Esophagus (tissue), 2 donors: ENCODE data around the gene C1orf167. TPM values are rescaled to one million over a fixed set of nuclear protein-coding genes. Genes with fewer than 3 reads are reported as not detected.

Experiments used
- H3K27ac ChIP-seq, 2 donors: one replicate each; pipeline ENCODE4 v1.5.1; 2013; ENCODE audit warnings: low read depth in 2 of 2, mild to moderate bottlenecking in 2 of 2, inconsistent platforms in 1 of 2, low read length in 1 of 2, moderate library complexity in 1 of 2
- H3K27me3 ChIP-seq, 2 donors: one replicate each; pipeline ENCODE4 v1.6.1; 2013; ENCODE audit warnings: low read length in 2 of 2, control low read depth in 1 of 2, mild to moderate bottlenecking in 1 of 2; ENCODE audit not compliant: insufficient read depth in 2 of 2, control insufficient read depth in 1 of 2
- H3K36me3 ChIP-seq, 2 donors: one replicate each; pipeline ENCODE4 v1.6.1; 2013; ENCODE audit warnings: low read length in 1 of 2; ENCODE audit not compliant: control insufficient read depth in 2 of 2, insufficient read depth in 2 of 2
- H3K4me1 ChIP-seq, 2 donors: one replicate each; pipeline ENCODE4 v1.6.1; 2013; ENCODE audit warnings: low read length in 1 of 2; ENCODE audit not compliant: control insufficient read depth in 2 of 2, insufficient read depth in 2 of 2
- H3K4me3 ChIP-seq, 2 donors: one replicate each; pipeline ENCODE4 v1.5.1; 2013; ENCODE audit warnings: low read length in 2 of 2, mild to moderate bottlenecking in 2 of 2, low read depth in 1 of 2, moderate library complexity in 1 of 2
- H3K9me3 ChIP-seq, 2 donors: one replicate each; pipeline ENCODE4 v1.6.1; 2013; ENCODE audit warnings: mild to moderate bottlenecking in 2 of 2, low read depth in 1 of 2, low read length in 1 of 2, moderate library complexity in 1 of 2; ENCODE audit not compliant: control insufficient read depth in 2 of 2, insufficient read depth in 1 of 2
- WGBS, 2 donors: extraction: QIAGEN DNeasy Blood & Tissue Kit; methylation state at CpG; one replicate each; pipeline ENCODE4 v1.1.7; 2013; 5-methylcytosine and 5-hydroxymethylcytosine counted together
- polyA plus RNA-seq, 2 donors: library from polyadenylated mRNA; stranded (reverse); fragments of 200-250 nt; gene quantifications; one replicate each; pipeline ENCODE4 v1.2.3, GENCODE V29; 2013
- donor health status: healthy with polysubstance abuse.
- donor health status: Bipolar disorder and iron deficiency.

The C1orf167 gene
- polyA plus RNA-seq: 1 to 10 TPM in 1 of 2 donors, under 1 TPM in 1; 0.98 to 1.3 TPM

GRCh38 chr1:11761988-11762406 is at the start of gene C1orf167:
Gene C1orf167, plus strand, starts transcription at chr1:11762193. Its CDS starts 2,208 bp downstream, at chr1:11764401.
- Histone ChIP-seq H3K4me3 (no peak within 1 kb of the TSS), H3K36me3 (no peaks in the 10 kb centered on the region), H3K27me3 (no peaks in the 10 kb centered on the region), H3K27ac (no peak within 1 kb of the TSS), H3K9me3 (peaks cover 0 to 4% of the 10 kb centered on the region in 2 donors), H3K4me1 (peaks cover 0 to 4% of the 10 kb centered on the region in 2 donors)
- WGBS, 2 donors: 7 to 8% methylated on average over 28 to 29 of the region's 29 CpGs

GRCh38 chr1:11712285-11712684 is 49.7 kb upstream of the C1orf167 start:
- no peak overlapping the region for H3K4me3 ChIP-seq
- no peak overlapping the region for H3K27ac ChIP-seq
- no peaks in the 10 kb centered on the region for H3K4me1 ChIP-seq
- no peaks in the 10 kb centered on the region for H3K9me3 ChIP-seq
- no peaks in the 10 kb centered on the region for H3K36me3 ChIP-seq
- H3K27me3 ChIP-seq: no peaks in the 10 kb centered on the region
- 85 to 88% methylated on average over 8 of the region's 8 CpGs for WGBS, 2 donors

- 79 to 81% methylated on average over 11 of the region's 11 CpGs for WGBS, 2 donors
These were observed 48.9 kb upstream of the C1orf167 start for GRCh38 chr1:11713095-11713494.

GRCh38 chr1:11714831-11715575 is 47.0 kb upstream of the C1orf167 start:
- no peak overlapping the region for H3K27ac ChIP-seq
- WGBS, 2 donors: 65 to 73% methylated on average over 24 of the region's 24 CpGs
- no peaks in the 10 kb centered on the region for H3K9me3 ChIP-seq
- H3K36me3 ChIP-seq: no peaks in the 10 kb centered on the region
- no peaks in the 10 kb centered on the region for H3K27me3 ChIP-seq
- H3K4me1 ChIP-seq: peaks cover 0 to 6% of the 10 kb centered on the region in 2 donors
- H3K4me3 ChIP-seq: no peak overlapping the region

More at GRCh38 chr1:11713095-11713494, 48.9 kb upstream of the C1orf167 start:
- Histone ChIP-seq H3K4me1 (no peaks in the 10 kb centered on the region), H3K27ac (no peak overlapping the region), H3K36me3 (no peaks in the 10 kb centered on the region), H3K9me3 (no peaks in the 10 kb centered on the region), H3K4me3 (no peak overlapping the region), H3K27me3 (no peaks in the 10 kb centered on the region)

GRCh38 chr1:11719313-11720032 is 42.5 kb upstream of the C1orf167 start:
- Histone ChIP-seq H3K27me3 (no peaks in the 10 kb centered on the region), H3K27ac (peak overlapping the region; percentile 22 to 43), H3K36me3 (no peaks in the 10 kb centered on the region), H3K9me3 (no peaks in the 10 kb centered on the region), H3K4me1 (peaks cover 0 to 6% of the 10 kb centered on the region in 2 donors), H3K4me3 (peak overlapping the region; percentile 31 to 58)
- 4 to 6% methylated on average over 44 of the region's 44 CpGs for WGBS, 2 donors

- Histone ChIP-seq H3K4me1 (peaks cover 0 to 6% of the 10 kb centered on the region in 2 donors), H3K27ac (no peak overlapping the region), H3K36me3 (no peaks in the 10 kb centered on the region), H3K4me3 (no peak overlapping the region), H3K27me3 (no peaks in the 10 kb centered on the region), H3K9me3 (no peaks in the 10 kb centered on the region)
- WGBS, 2 donors: 66 to 69% methylated on average over 12 of the region's 12 CpGs
These were observed 42.0 kb upstream of the C1orf167 start for GRCh38 chr1:11720033-11720376.

GRCh38 chr1:11720525-11720924 is 41.5 kb upstream of the C1orf167 start:
- no peaks in the 10 kb centered on the region for H3K9me3 ChIP-seq
- no peaks in the 10 kb centered on the region for H3K27me3 ChIP-seq
- H3K36me3 ChIP-seq: no peaks in the 10 kb centered on the region
- no peak overlapping the region for H3K27ac ChIP-seq
- peaks cover 0 to 6% of the 10 kb centered on the region in 2 donors for H3K4me1 ChIP-seq
- 61% methylated on average over 4 of the region's 4 CpGs for WGBS, 2 donors
- no peak overlapping the region for H3K4me3 ChIP-seq

- H3K27me3 ChIP-seq: no peaks in the 10 kb centered on the region
- peaks cover 0 to 6% of the 10 kb centered on the region in 2 donors for H3K4me1 ChIP-seq
- 56 to 66% methylated on average over 4 of the region's 4 CpGs for WGBS, 2 donors
- H3K36me3 ChIP-seq: no peaks in the 10 kb centered on the region
- H3K27ac ChIP-seq: no peak overlapping the region
- H3K9me3 ChIP-seq: no peaks in the 10 kb centered on the region
- no peak overlapping the region for H3K4me3 ChIP-seq
These were observed 40.7 kb upstream of the C1orf167 start for GRCh38 chr1:11721311-11721710.

- H3K4me3 ChIP-seq: no peak overlapping the region
- WGBS, 2 donors: 49 to 62% methylated on average over 2 of the region's 2 CpGs
- H3K27me3 ChIP-seq: no peaks in the 10 kb centered on the region
- no peaks in the 10 kb centered on the region for H3K9me3 ChIP-seq
- H3K4me1 ChIP-seq: peaks cover 0 to 6% of the 10 kb centered on the region in 2 donors
- H3K27ac ChIP-seq: no peak overlapping the region
- H3K36me3 ChIP-seq: no peaks in the 10 kb centered on the region
These were observed 39.5 kb upstream of the C1orf167 start for GRCh38 chr1:11722538-11722937.
